C4-2B (cell line): ENCODE results near the gene EFEMP2.
A peak's percentile ranks its signal among the peaks of the same experiment; 100 is the strongest.

ENCODE experiments used
- CTCF ChIP-seq: fragments of 450-650 bp; conservative IDR thresholded peaks from 2 replicates; pipeline ENCODE4 v1.5.1; 2017; ENCODE audit warnings: mild to moderate bottlenecking
- ZFX ChIP-seq: fragments of 450-650 bp; IDR thresholded peaks from 2 replicates; pipeline ENCODE4 v1.6.1; 2017

- TF ChIP-seq CTCF = peak; percentile 99
- no peak for TF ChIP-seq ZFX
Observed at GRCh38 chr11:65884716-65885092, 12.1 kb upstream of the EFEMP2 start.
